DMS153 (cell line): ENCODE measurements around the gene UCHL3.
"Not testable (repeated sequence)": the region's sequence is repeated elsewhere in the genome, so short reads cannot be mapped to it uniquely, and the experiment has no call there.

Experiments used
- DNase-seq: peaks from one replicate; lab custom pipeline; 2025; lab: John Stamatoyannopoulos, UW

Gene UCHL3

GRCh38 chr13:75549262-75550158 lies at the start of gene UCHL3:
Gene UCHL3 (plus strand): TSS chr13:75549791. CDS start chr13:75549821, 30 bp downstream.
- peak; percentile 94 for DNase-seq

GRCh38 chr13:75505327-75505726 lies 44.3 kb upstream of the UCHL3 start:
- DNase-seq: no peak

- DNase-seq: no peak
Measured at GRCh38 chr13:75506018-75506417, 43.6 kb upstream of the UCHL3 start.

GRCh38 chr13:75507027-75508001 lies 42.3 kb upstream of the UCHL3 start:
- DNase-seq: no peak

- DNase-seq: no peak
Measured at GRCh38 chr13:75508002-75508548, 41.5 kb upstream of the UCHL3 start.

- DNase-seq: no peak
Measured at GRCh38 chr13:75511051-75511625, 38.5 kb upstream of the UCHL3 start.

- no peak for DNase-seq
Measured at GRCh38 chr13:75512253-75512652, 37.3 kb upstream of the UCHL3 start.

- no peak for DNase-seq
Measured at GRCh38 chr13:75513271-75513670, 36.3 kb upstream of the UCHL3 start.

- no peak for DNase-seq
Measured at GRCh38 chr13:75514080-75514995, 35.3 kb upstream of the UCHL3 start.

- no peak for DNase-seq
Measured at GRCh38 chr13:75518439-75519088, 31.0 kb upstream of the UCHL3 start.

GRCh38 chr13:75521956-75522355 lies 27.6 kb upstream of the UCHL3 start:
- DNase-seq: no peak

- DNase-seq: no peak
Measured at GRCh38 chr13:75530549-75530961, 19.0 kb upstream of the UCHL3 start.

- no peak for DNase-seq
Measured at GRCh38 chr13:75533861-75534260, 15.7 kb upstream of the UCHL3 start.

- peak; percentile 90 for DNase-seq
Measured at GRCh38 chr13:75537401-75538365, 11.9 kb upstream of the UCHL3 start, which contains the start of gene COMMD6. Gene COMMD6 (minus strand): TSS chr13:75537841. CDS start chr13:75537805, 36 bp downstream.

GRCh38 chr13:75541287-75541686 lies 8.3 kb upstream of the UCHL3 start:
- DNase-seq: no peak

- DNase-seq: no peak
Measured at GRCh38 chr13:75541961-75542360, 7.6 kb upstream of the UCHL3 start.

- no peak for DNase-seq
Measured at GRCh38 chr13:75544681-75545330, 4.8 kb upstream of the UCHL3 start.

GRCh38 chr13:75545386-75545785 lies 4.2 kb upstream of the UCHL3 start:
- not testable (repeated sequence) for DNase-seq
